GM12801 (cell line): ENCODE data around the gene ATXN1.

ENCODE experiments used
- CTCF ChIP-seq: IDR thresholded peaks from one replicate; pipeline ENCODE4 v1.5.1; 2011; ENCODE audit warnings: control low read depth; ENCODE audit not compliant: insufficient read length; ENCODE audit errors: extremely low read depth

The ATXN1 gene

DNA sequence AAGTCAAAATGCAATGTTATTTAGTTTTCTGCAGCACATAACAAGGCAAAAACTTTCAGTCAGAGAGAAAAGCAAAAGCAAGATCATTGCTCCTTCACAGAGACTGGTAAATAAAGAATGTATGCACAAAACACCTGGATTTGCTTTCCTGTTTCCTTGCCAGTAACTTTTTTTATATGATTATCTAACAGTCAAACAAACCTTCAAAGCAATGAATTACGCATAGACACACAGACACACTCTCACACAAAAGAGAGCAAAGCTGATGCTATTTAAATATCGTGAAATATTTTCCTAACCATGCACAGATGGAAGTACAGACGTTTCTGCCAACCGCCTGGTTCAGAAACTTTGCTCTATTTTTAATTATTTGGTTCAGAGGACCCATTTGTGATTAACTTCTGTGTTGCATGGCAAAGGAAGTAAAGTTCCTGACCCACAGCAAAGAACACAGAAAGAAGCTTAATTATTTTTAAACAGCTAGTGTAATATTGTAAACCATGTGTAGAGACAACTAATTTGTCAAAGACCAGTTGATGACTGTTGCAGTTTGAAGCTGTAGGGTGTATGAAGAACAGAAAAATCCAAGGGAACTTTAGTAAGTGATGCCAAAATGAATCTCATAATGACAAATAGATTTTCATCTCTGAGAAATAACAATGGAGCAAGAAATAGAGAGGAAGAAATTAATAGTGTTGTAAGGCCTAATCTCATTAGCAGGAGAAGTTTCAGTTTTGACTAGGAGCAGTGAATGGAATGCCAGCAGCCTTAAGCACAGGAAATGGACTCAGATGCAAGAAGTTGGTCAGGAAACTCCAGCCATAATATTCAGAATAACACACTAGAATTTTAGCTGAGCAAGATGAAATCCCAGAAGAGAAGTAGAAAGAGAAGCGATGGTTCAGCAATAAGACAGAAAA, 24.1 kb downstream of the ATXN1 start:
- no peak for TF ChIP-seq CTCF

- TF ChIP-seq CTCF = no peak
Measured at GRCh38 chr6:16735014-16735413, 26.2 kb downstream of the ATXN1 start.

GRCh38 chr6:16733085-16733484, 28.2 kb downstream of the ATXN1 start:
- TF ChIP-seq CTCF = no peak

DNA sequence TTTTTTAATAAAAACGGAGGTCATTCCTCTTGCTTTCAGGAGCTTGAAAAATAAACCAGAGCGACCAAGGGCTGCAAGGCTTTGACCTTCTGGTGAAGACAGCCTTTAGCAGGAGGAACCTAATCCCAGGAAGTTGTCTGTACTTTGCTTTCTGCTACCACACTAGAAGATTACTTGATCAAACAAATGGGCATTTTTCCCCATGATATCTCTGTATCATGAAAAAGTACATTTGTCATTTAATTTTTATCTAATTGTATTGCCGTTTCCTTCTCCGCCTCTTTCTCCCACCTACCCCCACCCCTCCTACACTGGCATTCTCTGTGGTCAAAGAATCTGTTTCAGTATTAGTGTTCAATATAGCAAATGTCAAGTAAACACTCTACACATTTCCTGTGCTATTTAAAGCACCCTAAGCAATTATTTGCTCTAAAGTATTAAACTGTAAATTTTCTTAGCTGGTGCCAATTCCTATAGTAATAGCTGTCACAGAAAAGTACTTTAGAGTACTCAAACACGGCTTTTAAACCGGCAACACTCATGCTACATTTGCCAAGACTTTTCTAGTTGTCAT, 29.7 kb downstream of the ATXN1 start:
- TF ChIP-seq CTCF = no peak

DNA sequence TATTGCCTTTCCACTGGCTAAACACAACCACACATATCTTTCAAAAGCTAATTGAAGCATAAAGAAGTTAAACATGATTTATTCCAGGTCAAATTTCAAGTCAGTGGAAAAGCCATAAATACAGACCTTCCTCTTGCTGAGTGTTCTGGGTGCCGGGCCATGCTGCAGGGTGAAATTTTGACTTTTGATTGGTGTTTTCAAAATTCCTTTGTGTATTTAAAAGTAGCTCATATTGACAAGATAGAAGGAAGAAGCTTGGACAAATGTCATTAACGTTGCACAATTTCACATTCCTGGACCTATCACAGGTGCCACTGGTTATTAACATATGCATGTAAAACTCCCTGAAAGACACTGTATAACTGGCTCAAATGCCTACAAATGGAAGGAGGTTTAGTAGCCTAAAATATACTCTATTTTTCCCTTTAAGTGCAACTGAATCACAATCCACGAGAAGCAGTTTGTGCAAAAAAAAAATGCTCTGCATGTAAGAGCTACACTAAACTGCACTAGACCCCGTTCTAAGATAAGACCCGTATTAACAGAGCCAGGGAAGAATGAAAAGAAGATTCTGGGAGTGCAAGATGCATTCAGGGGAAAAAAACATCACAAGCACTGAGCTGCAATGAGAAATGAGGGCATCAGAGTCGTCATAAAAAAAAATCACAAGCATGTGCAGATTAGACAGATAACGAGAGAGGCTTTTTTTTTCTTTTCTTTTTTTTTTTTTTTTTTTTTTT, 30.4 kb downstream of the ATXN1 start:
- no peak for TF ChIP-seq CTCF

- TF ChIP-seq CTCF = no peak
Measured at GRCh38 chr6:16729744-16730143, 31.5 kb downstream of the ATXN1 start.

GRCh38 chr6:16729183-16729691, 32.0 kb downstream of the ATXN1 start:
- no peak for TF ChIP-seq CTCF
